ENCODE results near the gene DIAPH1.

DNA sequence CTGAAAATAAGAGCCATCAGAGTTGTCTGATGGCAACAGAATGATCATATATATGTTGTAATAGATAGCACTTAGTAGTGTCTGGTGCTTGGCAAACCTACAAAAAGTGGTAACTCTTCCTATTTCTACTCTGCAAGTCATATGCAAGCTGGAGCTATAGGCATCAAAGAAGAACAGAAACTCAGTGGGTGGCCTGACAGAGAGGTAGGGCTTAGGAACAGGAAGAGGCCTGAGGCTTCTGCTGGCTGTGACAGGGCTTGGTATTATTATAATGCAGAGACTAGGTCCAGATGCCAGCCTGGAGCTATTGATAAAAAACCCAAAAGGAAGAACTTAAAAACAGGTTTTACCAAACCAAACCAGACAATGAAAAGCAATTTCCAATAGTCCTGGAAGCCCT, 4.4 kb upstream of the DIAPH1 start:
- no peak for TF ChIP-seq CTCF (conservative IDR thresholded peaks at IDR 0.05)
- TF ChIP-seq EZH2 (IDR thresholded peaks at IDR 0.05; ENCODE audit: low read depth), result no peak

All from PC-9 (cell line).